ENCODE results near the gene ADAMTS8. TPM values are rescaled to one million over a fixed set of nuclear protein-coding genes. Genes with fewer than 3 reads are reported as not detected.

Gene ADAMTS8
- total and polyA plus RNA-seq, 2 donors (not counting 1 experiment from before 2014, with no cell fraction given), result 15.0 to 18.8 TPM

DNA sequence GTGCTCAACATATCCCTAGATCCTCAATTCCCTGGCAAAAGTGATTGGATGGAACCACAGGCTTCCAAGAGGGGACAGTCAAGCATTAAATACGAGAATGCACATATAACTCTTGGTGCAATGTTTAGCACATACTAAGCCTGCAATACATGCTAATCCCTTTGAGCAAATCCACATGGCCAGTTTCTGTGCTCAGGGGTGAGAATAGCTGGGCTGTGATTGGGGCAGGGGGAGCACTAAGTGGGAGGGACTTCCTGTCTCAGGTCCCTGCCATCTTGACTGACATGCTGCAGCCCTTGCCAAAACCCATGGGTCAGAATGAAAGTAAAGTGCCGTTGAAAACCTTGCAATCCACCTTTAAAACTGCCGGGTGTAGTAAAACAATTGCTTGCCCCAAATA lies 17.4 kb upstream of the ADAMTS8 start:
- Histone ChIP-seq H3K79me2 (ENCODE audit: control insufficient read depth, insufficient read depth, low read length) (peaks cover 22% of the 10 kb centered on the region), H3K27ac (ENCODE audit: insufficient read depth, low read length) (no peak overlapping the region), H2AFZ (ENCODE audit: low read length) (no peak overlapping the region), H4K20me1 (ENCODE audit: control insufficient read depth, extremely low read depth, insufficient read depth, low read length) (no peaks in the 10 kb centered on the region), H3K4me3 (replicated peaks in 1 of 4; ENCODE audit: control extremely low read depth in 1 of 4, insufficient read depth in 1 of 4, low read depth in 3 of 4, low read length in 4 of 4) (no peak overlapping the region), H3K4me2 (ENCODE audit: extremely low read depth, insufficient read depth, low read length) (no peak overlapping the region), H3K27me3 (ENCODE audit: control insufficient read depth, insufficient read depth, low read length) (no peaks in the 10 kb centered on the region), H3K36me3 (ENCODE audit: control insufficient read depth, insufficient read depth, low read length) (peaks cover 2% of the 10 kb centered on the region), H3K9me3 (ENCODE audit: control insufficient read depth, insufficient read depth, low read depth, low read length) (no peaks in the 10 kb centered on the region), H3K9ac (ENCODE audit: insufficient read depth, low read length) (no peak overlapping the region), H3K4me1 (ENCODE audit: control insufficient read depth, extremely low read depth, insufficient read depth, low read length) (no peaks in the 10 kb centered on the region)
- TF ChIP-seq EZH2 (IDR thresholded peaks at IDR 0.05; ENCODE audit: low read length, missing control alignments), result no peak
- TF ChIP-seq, protein P1, sequence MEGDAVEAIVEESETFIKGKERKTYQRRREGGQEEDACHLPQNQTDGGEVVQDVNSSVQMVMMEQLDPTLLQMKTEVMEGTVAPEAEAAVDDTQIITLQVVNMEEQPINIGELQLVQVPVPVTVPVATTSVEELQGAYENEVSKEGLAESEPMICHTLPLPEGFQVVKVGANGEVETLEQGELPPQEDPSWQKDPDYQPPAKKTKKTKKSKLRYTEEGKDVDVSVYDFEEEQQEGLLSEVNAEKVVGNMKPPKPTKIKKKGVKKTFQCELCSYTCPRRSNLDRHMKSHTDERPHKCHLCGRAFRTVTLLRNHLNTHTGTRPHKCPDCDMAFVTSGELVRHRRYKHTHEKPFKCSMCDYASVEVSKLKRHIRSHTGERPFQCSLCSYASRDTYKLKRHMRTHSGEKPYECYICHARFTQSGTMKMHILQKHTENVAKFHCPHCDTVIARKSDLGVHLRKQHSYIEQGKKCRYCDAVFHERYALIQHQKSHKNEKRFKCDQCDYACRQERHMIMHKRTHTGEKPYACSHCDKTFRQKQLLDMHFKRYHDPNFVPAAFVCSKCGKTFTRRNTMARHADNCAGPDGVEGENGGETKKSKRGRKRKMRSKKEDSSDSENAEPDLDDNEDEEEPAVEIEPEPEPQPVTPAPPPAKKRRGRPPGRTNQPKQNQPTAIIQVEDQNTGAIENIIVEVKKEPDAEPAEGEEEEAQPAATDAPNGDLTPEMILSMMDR (conservative IDR thresholded peaks at IDR 0.05 in 1 of 2, IDR thresholded peaks at IDR 0.05 in 1 of 2; ENCODE audit: low read depth in 1 of 2, low read length in 2 of 2), result no peak
- DNase-seq (ENCODE audit: low read depth in 2 of 2), result no peak

GRCh38 chr11:130442737-130443136 lies 14.3 kb upstream of the ADAMTS8 start:
- Histone ChIP-seq H3K27ac (ENCODE audit: insufficient read depth, low read length) (no peak overlapping the region), H3K4me2 (ENCODE audit: extremely low read depth, insufficient read depth, low read length) (no peak overlapping the region), H3K9me3 (ENCODE audit: control insufficient read depth, insufficient read depth, low read depth, low read length) (no peaks in the 10 kb centered on the region), H3K79me2 (ENCODE audit: control insufficient read depth, insufficient read depth, low read length) (no peaks in the 10 kb centered on the region), H3K4me1 (ENCODE audit: control insufficient read depth, extremely low read depth, insufficient read depth, low read length) (no peaks in the 10 kb centered on the region), H3K27me3 (ENCODE audit: control insufficient read depth, insufficient read depth, low read length) (no peaks in the 10 kb centered on the region), H3K9ac (ENCODE audit: insufficient read depth, low read length) (no peak overlapping the region), H4K20me1 (ENCODE audit: control insufficient read depth, extremely low read depth, insufficient read depth, low read length) (no peaks in the 10 kb centered on the region), H3K36me3 (ENCODE audit: control insufficient read depth, insufficient read depth, low read length) (no peaks in the 10 kb centered on the region), H2AFZ (ENCODE audit: low read length) (no peak overlapping the region), H3K4me3 (replicated peaks in 1 of 4; ENCODE audit: control extremely low read depth in 1 of 4, insufficient read depth in 1 of 4, low read depth in 3 of 4, low read length in 4 of 4) (no peak overlapping the region)
- TF ChIP-seq, protein P1 (conservative IDR thresholded peaks at IDR 0.05 in 1 of 2, IDR thresholded peaks at IDR 0.05 in 1 of 2; ENCODE audit: low read depth in 1 of 2, low read length in 2 of 2), result no peak
- TF ChIP-seq EZH2 (IDR thresholded peaks at IDR 0.05; ENCODE audit: low read length, missing control alignments), result no peak
- DNase-seq (ENCODE audit: low read depth in 2 of 2), result peak; percentile 31 to 48

- TF ChIP-seq EZH2 (IDR thresholded peaks at IDR 0.05; ENCODE audit: low read length, missing control alignments), result no peak
- TF ChIP-seq, protein P1 (conservative IDR thresholded peaks at IDR 0.05 in 1 of 2, IDR thresholded peaks at IDR 0.05 in 1 of 2; ENCODE audit: low read depth in 1 of 2, low read length in 2 of 2), result no peak
- no peaks in the 10 kb centered on the region for H3K36me3 ChIP-seq (ENCODE audit: control insufficient read depth, insufficient read depth, low read length)
- no peak overlapping the region for H3K27ac ChIP-seq (ENCODE audit: insufficient read depth, low read length)
- DNase-seq (ENCODE audit: low read depth in 2 of 2), result peak; percentile 21 to 26
- no peaks in the 10 kb centered on the region for H3K27me3 ChIP-seq (ENCODE audit: control insufficient read depth, insufficient read depth, low read length)
- H4K20me1 ChIP-seq (ENCODE audit: control insufficient read depth, extremely low read depth, insufficient read depth, low read length), result no peaks in the 10 kb centered on the region
- no peak overlapping the region for H3K4me2 ChIP-seq (ENCODE audit: extremely low read depth, insufficient read depth, low read length)
- H3K4me3 ChIP-seq (replicated peaks in 1 of 4; ENCODE audit: control extremely low read depth in 1 of 4, insufficient read depth in 1 of 4, low read depth in 3 of 4, low read length in 4 of 4), result no peak overlapping the region
- no peak overlapping the region for H2AFZ ChIP-seq (ENCODE audit: low read length)
- no peaks in the 10 kb centered on the region for H3K4me1 ChIP-seq (ENCODE audit: control insufficient read depth, extremely low read depth, insufficient read depth, low read length)
- no peaks in the 10 kb centered on the region for H3K9me3 ChIP-seq (ENCODE audit: control insufficient read depth, insufficient read depth, low read depth, low read length)
- no peak overlapping the region for H3K9ac ChIP-seq (ENCODE audit: insufficient read depth, low read length)
- H3K79me2 ChIP-seq (ENCODE audit: control insufficient read depth, insufficient read depth, low read length), result no peaks in the 10 kb centered on the region
Observed at GRCh38 chr11:130441719-130442118, 13.3 kb upstream of the ADAMTS8 start.
